Lower leg skin (tissue), 4 donors: ENCODE data around the gene PLEKHM3. TPM values are rescaled to one million over a fixed set of nuclear protein-coding genes. Genes with fewer than 3 reads are reported as not detected.

Experiments
- DNase-seq, 2 donors: peaks; one replicate each; pipeline ENCODE4 v3.0.0-alpha.2; 2019; ENCODE audit warnings: low spot score in 2 of 2
- H3K4me3 ChIP-seq: fragments of 200-600 bp; sonication (generic); 2 replicates; pipeline ENCODE4 v1.5.1; 2017; ENCODE audit warnings: mild to moderate bottlenecking, low read depth; ENCODE audit not compliant: poor library complexity, severe bottlenecking
- CTCF ChIP-seq, 3 donors: fragments of 450-650 bp; IDR thresholded peaks; one replicate each; pipeline ENCODE4 v1.5.1; 2016; ENCODE audit warnings: antibody characterized with exemption in 3 of 3, mild to moderate bottlenecking in 3 of 3, moderate library complexity in 2 of 3
- POLR2A ChIP-seq, 2 donors: fragments of 450-650 bp; IDR thresholded peaks; one replicate each; pipeline ENCODE4 v1.6.1; 2016 to 2017; ENCODE audit warnings: antibody characterized with exemption in 2 of 2, mild to moderate bottlenecking in 1 of 2, moderate library complexity in 1 of 2
- WGBS, 2 donors: methylation state at CpG; one replicate each; pipeline ENCODE4 v1.1.5; 2018; 5-methylcytosine and 5-hydroxymethylcytosine counted together
- intact Hi-C: fragments of 100-400 bp; cut with DNase I; formaldehyde crosslinking; loops from one replicate; pipeline ENCODE4 v1.15.0; 2023; ENCODE audit warnings: low total_unique reads
- total RNA-seq, 4 donors: library from RNA; depleted of rRNA; stranded (reverse); fragments of >200 nt; gene quantifications; one replicate each; pipeline ENCODE4 v1.1.0, GENCODE V29; 2016

The PLEKHM3 gene
- total RNA-seq = 10 to 100 TPM; 18.3 to 22.2 (median 19.4) TPM

- intact Hi-C loops = no loop called here
- TF ChIP-seq CTCF (IDR thresholded peaks at IDR 0.05) (no peak), POLR2A (IDR thresholded peaks at IDR 0.05) (no peak)
- H3K4me3 ChIP-seq = peak within 1 kb of the TSS; percentile 79
- WGBS, 2 donors = 1 to 2% methylated on average over 20 to 28 of the region's 38 CpGs
- peak; percentile 79 to 97 for DNase-seq
These were observed at the start of gene PLEKHM3 for GRCh38 chr2:208025037-208025813. TSS of gene PLEKHM3 (minus strand) at chr2:208025527. CDS start at chr2:208001639, 23,888 bp downstream.

GRCh38 chr2:208074610-208075356 lies 49.5 kb upstream of the PLEKHM3 start:
- no peak for DNase-seq
- intact Hi-C loops = loop anchor here (5.0 to 10.0 kb wide), 2 partner anchors 330 to 773 kb away; no protein-coding TSS in a partner anchor
- 43 to 45% methylated on average over 9 of the region's 9 CpGs for WGBS, 2 donors
- TF ChIP-seq POLR2A (IDR thresholded peaks at IDR 0.05) (no peak), CTCF (IDR thresholded peaks at IDR 0.05) (no peak)
- no peak overlapping the region for H3K4me3 ChIP-seq

GRCh38 chr2:208072250-208072892 lies 47.0 kb upstream of the PLEKHM3 start:
- WGBS, 2 donors = 24 to 27% methylated on average over 9 of the region's 9 CpGs
- peak in 1 of 2 donors; percentile 67 for DNase-seq
- no peak overlapping the region for H3K4me3 ChIP-seq
- intact Hi-C loops = loop anchor here (10.0 kb wide), 1 partner anchor 328 kb away; no protein-coding TSS in a partner anchor
- TF ChIP-seq CTCF (IDR thresholded peaks at IDR 0.05) = no peak
- TF ChIP-seq POLR2A (IDR thresholded peaks at IDR 0.05) = no peak

- intact Hi-C loops = no loop called here
- DNase-seq = no peak
- H3K4me3 ChIP-seq = no peak overlapping the region
- WGBS, 2 donors = 63 to 71% methylated on average over 4 of the region's 4 CpGs
- no peak for TF ChIP-seq CTCF (IDR thresholded peaks at IDR 0.05)
- TF ChIP-seq POLR2A (IDR thresholded peaks at IDR 0.05) = no peak
These were observed 43.9 kb upstream of the PLEKHM3 start for GRCh38 chr2:208069186-208069585.

GRCh38 chr2:208066016-208066415 lies 40.7 kb upstream of the PLEKHM3 start:
- TF ChIP-seq POLR2A (IDR thresholded peaks at IDR 0.05) (no peak), CTCF (IDR thresholded peaks at IDR 0.05) (no peak)
- no peak overlapping the region for H3K4me3 ChIP-seq
- DNase-seq = no peak
- 81 to 82% methylated on average over 4 of the region's 4 CpGs for WGBS, 2 donors
- intact Hi-C loops = no loop called here
